ENCODE measurements around the gene RABAC1. TPM values are rescaled to one million over a fixed set of nuclear protein-coding genes. Genes with fewer than 3 reads are reported as not detected.

RABAC1 gene
- total and polyA plus RNA-seq, 2 donors from 2014 or later = 146 to 333 TPM

DNA sequence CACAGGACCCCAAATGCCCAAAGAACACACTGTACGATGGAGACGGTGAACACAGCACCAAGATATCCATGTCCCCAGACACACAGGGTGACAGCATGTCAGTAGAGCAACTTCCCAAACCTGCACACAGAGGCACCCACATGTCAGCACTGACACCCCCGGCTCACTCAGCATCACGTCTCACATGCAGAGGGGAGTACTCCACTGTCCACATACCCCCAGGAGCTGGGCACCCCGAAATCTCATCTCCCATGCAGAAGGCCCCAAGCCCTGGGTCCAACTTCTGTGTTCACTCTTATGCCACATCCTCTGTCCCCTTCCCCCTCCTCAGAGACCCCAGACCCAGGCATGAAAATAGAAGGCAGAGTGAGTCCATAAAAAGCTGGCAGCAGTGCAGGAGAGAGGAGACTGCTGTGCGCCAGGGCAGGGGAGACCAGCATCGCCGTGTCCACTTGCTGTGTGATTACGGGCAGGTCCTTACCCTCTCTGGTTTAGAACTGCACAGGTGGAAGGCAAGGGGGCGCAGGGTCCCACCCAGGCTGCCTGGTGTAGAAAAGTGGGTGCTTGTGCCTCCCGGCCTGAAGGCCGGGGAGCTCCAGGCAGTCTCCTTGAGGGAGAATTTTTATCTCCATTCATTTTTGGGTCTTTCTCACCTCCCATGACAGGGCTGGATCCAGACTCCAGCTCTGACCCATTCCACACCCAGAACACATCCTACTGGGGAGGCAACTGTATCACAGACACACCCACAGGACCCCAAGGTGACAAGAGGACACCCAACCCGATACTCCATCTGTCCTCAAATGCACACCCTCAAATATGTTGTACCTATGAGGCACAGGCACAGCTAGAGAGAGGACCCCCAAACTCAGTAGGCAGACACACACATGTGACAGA is 47.9 kb downstream of the RABAC1 start:
- TF ChIP-seq, protein P1, sequence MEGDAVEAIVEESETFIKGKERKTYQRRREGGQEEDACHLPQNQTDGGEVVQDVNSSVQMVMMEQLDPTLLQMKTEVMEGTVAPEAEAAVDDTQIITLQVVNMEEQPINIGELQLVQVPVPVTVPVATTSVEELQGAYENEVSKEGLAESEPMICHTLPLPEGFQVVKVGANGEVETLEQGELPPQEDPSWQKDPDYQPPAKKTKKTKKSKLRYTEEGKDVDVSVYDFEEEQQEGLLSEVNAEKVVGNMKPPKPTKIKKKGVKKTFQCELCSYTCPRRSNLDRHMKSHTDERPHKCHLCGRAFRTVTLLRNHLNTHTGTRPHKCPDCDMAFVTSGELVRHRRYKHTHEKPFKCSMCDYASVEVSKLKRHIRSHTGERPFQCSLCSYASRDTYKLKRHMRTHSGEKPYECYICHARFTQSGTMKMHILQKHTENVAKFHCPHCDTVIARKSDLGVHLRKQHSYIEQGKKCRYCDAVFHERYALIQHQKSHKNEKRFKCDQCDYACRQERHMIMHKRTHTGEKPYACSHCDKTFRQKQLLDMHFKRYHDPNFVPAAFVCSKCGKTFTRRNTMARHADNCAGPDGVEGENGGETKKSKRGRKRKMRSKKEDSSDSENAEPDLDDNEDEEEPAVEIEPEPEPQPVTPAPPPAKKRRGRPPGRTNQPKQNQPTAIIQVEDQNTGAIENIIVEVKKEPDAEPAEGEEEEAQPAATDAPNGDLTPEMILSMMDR (IDR thresholded peaks at IDR 0.05; ENCODE audit: borderline replicate concordance, extremely low read depth, insufficient read depth) = no peak
- DNase-seq (peak in 1 of 5 donors; percentile 54), FAIRE-seq (no peak)
- no peak overlapping the region for H3K4me3 ChIP-seq (ENCODE audit: low read length in 3 of 3)
- intact Hi-C loops (cut with DNase I) = no loop called here
- H3K4me1 ChIP-seq (ENCODE audit: control insufficient read depth in 2 of 3, insufficient read depth in 2 of 3, low read depth in 1 of 3, low read length in 3 of 3) = no peaks in the 10 kb centered on the region
- peaks cover 37% of the 10 kb centered on the region for H3K27me3 ChIP-seq (ENCODE audit: control insufficient read depth, insufficient read depth, low read length)
- H3K36me3 ChIP-seq (ENCODE audit: control insufficient read depth in 2 of 3, insufficient read depth in 3 of 3, low read length in 3 of 3) = no peaks in the 10 kb centered on the region
- H3K27ac ChIP-seq (ENCODE audit: low read depth in 2 of 2, low read length in 2 of 2) = no peak overlapping the region
- no peaks in the 10 kb centered on the region for H3K9me3 ChIP-seq (ENCODE audit: control insufficient read depth in 2 of 3, insufficient read depth in 1 of 3, low read length in 3 of 3)
- no peak overlapping the region for H3K9ac ChIP-seq (ENCODE audit: low read length in 3 of 3)

DNA sequence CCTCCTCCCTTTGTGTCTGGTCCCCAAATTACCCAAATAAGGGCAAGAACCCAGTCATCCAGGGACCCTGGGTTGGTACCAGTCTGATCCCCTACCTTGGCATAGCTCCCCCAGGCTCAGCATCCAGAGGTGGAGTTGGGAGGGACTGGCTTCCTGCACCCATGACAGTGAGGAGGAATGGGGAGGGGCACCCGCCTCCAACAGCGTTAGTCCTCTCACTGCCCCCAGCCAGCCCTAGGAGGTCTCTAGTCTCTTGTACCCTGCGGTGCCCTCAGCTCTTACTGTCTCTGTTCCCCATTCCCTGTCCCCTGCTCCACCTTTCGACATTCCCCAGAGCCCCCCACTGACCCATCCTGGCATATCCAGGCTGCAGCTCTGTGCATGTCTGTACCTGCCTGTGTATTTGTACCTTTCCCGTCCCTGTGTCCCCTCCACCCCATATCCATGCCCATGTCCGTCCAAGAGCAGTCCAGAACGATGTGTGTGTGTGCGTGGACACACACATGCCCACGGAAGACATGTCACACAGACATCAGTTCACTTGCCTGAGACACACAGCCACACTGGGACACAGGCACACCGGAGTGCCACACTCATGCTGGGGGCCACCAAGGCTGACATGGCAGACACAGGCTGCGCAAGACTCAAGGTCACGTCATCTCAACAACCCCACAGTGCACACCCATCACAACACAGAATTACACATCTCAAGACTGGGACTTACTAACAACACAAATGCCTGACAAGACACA is 48.7 kb downstream of the RABAC1 start:
- intact Hi-C loops (cut with DNase I) = no loop called here
- Histone ChIP-seq H3K9ac (ENCODE audit: low read length in 3 of 3) (no peak overlapping the region), H3K27ac (ENCODE audit: low read depth in 2 of 2, low read length in 2 of 2) (no peak overlapping the region), H3K36me3 (ENCODE audit: control insufficient read depth in 2 of 3, insufficient read depth in 3 of 3, low read length in 3 of 3) (peaks cover 0 to 7% (median 0%) of the 10 kb centered on the region in 3 donors), H3K4me3 (ENCODE audit: low read length in 3 of 3) (no peak overlapping the region), H3K9me3 (ENCODE audit: control insufficient read depth in 2 of 3, insufficient read depth in 1 of 3, low read length in 3 of 3) (no peaks in the 10 kb centered on the region), H3K27me3 (ENCODE audit: control insufficient read depth, insufficient read depth, low read length) (peaks cover 32% of the 10 kb centered on the region), H3K4me1 (ENCODE audit: control insufficient read depth in 2 of 3, insufficient read depth in 2 of 3, low read depth in 1 of 3, low read length in 3 of 3) (no peaks in the 10 kb centered on the region)
- DNase-seq (peak in 1 of 5 donors; percentile 50), FAIRE-seq (no peak)
- TF ChIP-seq, protein P1 (IDR thresholded peaks at IDR 0.05; ENCODE audit: borderline replicate concordance, extremely low read depth, insufficient read depth) = no peak

DNA sequence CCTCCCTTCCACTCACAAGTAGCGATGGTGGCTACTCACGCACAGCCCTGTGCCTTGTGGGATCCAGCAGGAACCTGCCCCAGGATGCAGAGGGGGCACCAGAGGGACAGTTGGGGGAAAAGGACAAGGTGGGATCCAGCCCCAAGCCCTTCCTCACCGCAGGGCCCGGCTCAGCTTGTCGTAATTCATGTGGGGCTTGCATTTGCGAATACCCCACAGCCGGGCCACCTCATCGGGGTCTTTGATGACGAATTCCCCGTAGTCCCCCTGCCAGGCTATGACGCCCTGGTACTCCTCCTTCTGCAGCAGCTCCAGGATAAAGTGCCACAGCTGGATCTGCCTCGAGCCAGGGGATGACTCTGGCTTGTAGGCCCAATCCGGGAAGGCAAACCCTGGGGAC is 49.4 kb downstream of the RABAC1 start:
- Histone ChIP-seq H3K4me3 (ENCODE audit: low read length in 3 of 3) (no peak overlapping the region), H3K27me3 (ENCODE audit: control insufficient read depth, insufficient read depth, low read length) (peaks cover 28% of the 10 kb centered on the region), H3K9ac (ENCODE audit: low read length in 3 of 3) (no peak overlapping the region), H3K27ac (ENCODE audit: low read depth in 2 of 2, low read length in 2 of 2) (no peak overlapping the region), H3K36me3 (ENCODE audit: control insufficient read depth in 2 of 3, insufficient read depth in 3 of 3, low read length in 3 of 3) (peaks cover 2 to 14% (median 3%) of the 10 kb centered on the region in 3 donors), H3K4me1 (ENCODE audit: control insufficient read depth in 2 of 3, insufficient read depth in 2 of 3, low read depth in 1 of 3, low read length in 3 of 3) (no peaks in the 10 kb centered on the region), H3K9me3 (ENCODE audit: control insufficient read depth in 2 of 3, insufficient read depth in 1 of 3, low read length in 3 of 3) (no peaks in the 10 kb centered on the region)
- DNase-seq = no peak
- FAIRE-seq = no peak
- intact Hi-C loops (cut with DNase I) = no loop called here
- TF ChIP-seq, protein P1 (IDR thresholded peaks at IDR 0.05; ENCODE audit: borderline replicate concordance, extremely low read depth, insufficient read depth) = no peak

Data from kidney (tissue), 14 donors.